WTC11 (cell line): ENCODE data around the gene MACROD2.

ENCODE experiments used
- FOXP1 ChIP-seq: sonication (generic); formaldehyde crosslinking; IDR thresholded peaks from 2 replicates; pipeline ENCODE4 v1.8.0; 2022; ENCODE audit warnings: missing genetic modification reagents, mild to moderate bottlenecking, moderate library complexity, borderline replicate concordance
- NR2C2 ChIP-seq: sonication (generic); formaldehyde crosslinking; IDR thresholded peaks from 2 replicates; pipeline ENCODE4 v1.8.0; 2022; ENCODE audit warnings: mild to moderate bottlenecking, missing genetic modification reagents
- RELA ChIP-seq: sonication (generic); formaldehyde crosslinking; IDR thresholded peaks from 2 replicates; pipeline ENCODE4 v1.8.1; 2022; ENCODE audit warnings: missing genetic modification reagents, mild to moderate bottlenecking, borderline replicate concordance
- USF1 ChIP-seq: sonication (generic); formaldehyde crosslinking; IDR thresholded peaks from 2 replicates; pipeline ENCODE4 v1.8.0; 2022; ENCODE audit warnings: mild to moderate bottlenecking, missing genetic modification reagents
- ZNF512 ChIP-seq: sonication (generic); formaldehyde crosslinking; IDR thresholded peaks from 2 replicates; pipeline ENCODE4 v1.8.1; 2022; ENCODE audit warnings: missing genetic modification reagents, borderline replicate concordance
- TF ChIP-seq, protein P1 (sequence below): fragments of 200-600 bp; IDR thresholded peaks from 2 replicates; pipeline ENCODE4 v1.8.0; 2022; ENCODE audit warnings: antibody characterized with exemption

DNA sequence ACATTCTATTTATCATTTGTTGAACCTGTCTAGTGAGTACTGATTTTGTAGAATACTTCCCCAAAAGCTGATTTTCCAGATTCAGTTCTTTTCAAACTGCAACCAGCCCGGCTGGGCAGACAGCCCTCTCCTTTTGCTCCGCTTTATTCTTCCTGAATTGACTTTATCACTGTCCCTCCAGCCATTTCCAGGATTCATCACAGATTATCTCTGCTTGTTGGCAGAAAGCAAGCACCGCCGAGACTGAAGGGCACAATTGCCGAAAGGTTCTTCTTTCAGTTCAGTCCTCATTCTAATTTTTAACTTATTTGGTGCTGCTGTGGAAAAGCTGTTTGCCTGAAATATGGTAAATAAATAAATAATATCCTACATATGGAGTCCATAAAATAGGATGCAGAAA, 711.2 kb downstream of the MACROD2 start:
- TF ChIP-seq ZNF512 (CRISPR knock-in tag) (no peak), FOXP1 (no peak), RELA (CRISPR knock-in tag) (no peak), NR2C2 (CRISPR knock-in tag) (no peak), USF1 (CRISPR knock-in tag) (no peak)
- TF ChIP-seq, protein P1, sequence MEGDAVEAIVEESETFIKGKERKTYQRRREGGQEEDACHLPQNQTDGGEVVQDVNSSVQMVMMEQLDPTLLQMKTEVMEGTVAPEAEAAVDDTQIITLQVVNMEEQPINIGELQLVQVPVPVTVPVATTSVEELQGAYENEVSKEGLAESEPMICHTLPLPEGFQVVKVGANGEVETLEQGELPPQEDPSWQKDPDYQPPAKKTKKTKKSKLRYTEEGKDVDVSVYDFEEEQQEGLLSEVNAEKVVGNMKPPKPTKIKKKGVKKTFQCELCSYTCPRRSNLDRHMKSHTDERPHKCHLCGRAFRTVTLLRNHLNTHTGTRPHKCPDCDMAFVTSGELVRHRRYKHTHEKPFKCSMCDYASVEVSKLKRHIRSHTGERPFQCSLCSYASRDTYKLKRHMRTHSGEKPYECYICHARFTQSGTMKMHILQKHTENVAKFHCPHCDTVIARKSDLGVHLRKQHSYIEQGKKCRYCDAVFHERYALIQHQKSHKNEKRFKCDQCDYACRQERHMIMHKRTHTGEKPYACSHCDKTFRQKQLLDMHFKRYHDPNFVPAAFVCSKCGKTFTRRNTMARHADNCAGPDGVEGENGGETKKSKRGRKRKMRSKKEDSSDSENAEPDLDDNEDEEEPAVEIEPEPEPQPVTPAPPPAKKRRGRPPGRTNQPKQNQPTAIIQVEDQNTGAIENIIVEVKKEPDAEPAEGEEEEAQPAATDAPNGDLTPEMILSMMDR, result no peak
